Loucy (cell line): ENCODE measurements around the gene FRMD5.

ENCODE experiments used
- H2AFZ ChIP-seq: fragments of 200-600 bp; sonication (generic); 2 replicates; pipeline ENCODE4 v1.6.0; 2016; ENCODE audit warnings: antibody characterized with exemption, mild to moderate bottlenecking, low read length, moderate library complexity
- H3F3A ChIP-seq: fragments of 200-600 bp; 2 replicates; pipeline ENCODE4 v1.6.0; 2016; ENCODE audit warnings: antibody characterized with exemption, low read depth, mild to moderate bottlenecking
- H3K27me3 ChIP-seq: fragments of 200-600 bp; sonication (generic); 2 replicates; pipeline ENCODE4 v1.6.1; 2014; ENCODE audit warnings: low read length, mild to moderate bottlenecking; ENCODE audit not compliant: insufficient read depth, poor library complexity, severe bottlenecking
- H3K36me3 ChIP-seq: fragments of 200-600 bp; sonication (generic); 2 replicates; pipeline ENCODE4 v1.6.1; 2016; ENCODE audit warnings: low read length; ENCODE audit not compliant: insufficient read depth
- H3K4me1 ChIP-seq: fragments of 200-600 bp; sonication (generic); 2 replicates; pipeline ENCODE4 v1.5.1; 2014; ENCODE audit warnings: low read length, mild to moderate bottlenecking; ENCODE audit not compliant: insufficient read depth, poor library complexity, severe bottlenecking
- H3K4me2 ChIP-seq: fragments of 200-600 bp; sonication (generic); 2 replicates; pipeline ENCODE4 v1.6.0; 2014; ENCODE audit warnings: antibody characterized with exemption, low read length, low read depth, mild to moderate bottlenecking; ENCODE audit not compliant: poor library complexity, severe bottlenecking
- H3K4me3 ChIP-seq: fragments of 200-600 bp; sonication (generic); 2 replicates; pipeline ENCODE4 v1.5.1; 2014; ENCODE audit warnings: low read length, mild to moderate bottlenecking, mixed read lengths; ENCODE audit not compliant: poor library complexity, severe bottlenecking
- H3K79me2 ChIP-seq: fragments of 200-600 bp; sonication (generic); 2 replicates; pipeline ENCODE4 v1.6.1; 2014; ENCODE audit warnings: low read length; ENCODE audit not compliant: insufficient read depth
- H3K9ac ChIP-seq: fragments of 200-600 bp; sonication (generic); 2 replicates; pipeline ENCODE4 v1.6.0; 2014; ENCODE audit warnings: mild to moderate bottlenecking, low read depth, low read length, moderate library complexity; ENCODE audit not compliant: poor library complexity, severe bottlenecking
- H3K9me2 ChIP-seq: fragments of 200-600 bp; sonication (generic); replicated peaks from 2 replicates; pipeline ENCODE4 v1.6.1; 2016; ENCODE audit warnings: low read depth, low read length, mixed read lengths
- H3K9me3 ChIP-seq: fragments of 200-600 bp; sonication (generic); 2 replicates; pipeline ENCODE4 v1.6.1; 2014; ENCODE audit warnings: mild to moderate bottlenecking, antibody characterized with exemption, low read length, low read depth; ENCODE audit not compliant: insufficient read depth
- H4K20me1 ChIP-seq: fragments of 200-600 bp; sonication (generic); 2 replicates; pipeline ENCODE4 v1.6.0; 2014; ENCODE audit warnings: antibody characterized with exemption, low read length, mild to moderate bottlenecking; ENCODE audit not compliant: insufficient read depth, poor library complexity, severe bottlenecking
- CTCF ChIP-seq: fragments of 200-600 bp; sonication (generic); conservative IDR thresholded peaks from 2 replicates; pipeline ENCODE4 v1.5.1; 2014; ENCODE audit warnings: mild to moderate bottlenecking, antibody characterized with exemption, low read length
- EZH2phosphoT487 ChIP-seq: fragments of 200-600 bp; IDR thresholded peaks from 2 replicates; pipeline ENCODE4 v1.6.1; 2018; ENCODE audit warnings: antibody characterized with exemption, mild to moderate bottlenecking, moderate library complexity, borderline replicate concordance

The FRMD5 gene

GRCh38 chr15:43977072-43977884 lies 217.8 kb downstream of the FRMD5 start:
- peak overlapping the region; percentile 3 for H3K4me3 ChIP-seq
- H3K79me2 ChIP-seq: no peaks in the 10 kb centered on the region
- no peak overlapping the region for H2AFZ ChIP-seq
- H3F3A ChIP-seq: no peaks in the 10 kb centered on the region
- TF ChIP-seq EZH2phosphoT487 (no peak), CTCF (no peak)
- H3K36me3 ChIP-seq: no peaks in the 10 kb centered on the region
- H3K9ac ChIP-seq: no peak overlapping the region
- no peaks in the 10 kb centered on the region for H4K20me1 ChIP-seq
- H3K9me2 ChIP-seq: no peaks in the 10 kb centered on the region
- no peaks in the 10 kb centered on the region for H3K27me3 ChIP-seq
- H3K4me2 ChIP-seq: peak overlapping the region; percentile 49
- no peaks in the 10 kb centered on the region for H3K9me3 ChIP-seq
- peaks cover 33% of the 10 kb centered on the region for H3K4me1 ChIP-seq

- peak overlapping the region; percentile 21 for H3K4me2 ChIP-seq
Observed at GRCh38 chr15:43975770-43976169, 219.3 kb downstream of the FRMD5 start.

GRCh38 chr15:43975326-43975725 lies 219.7 kb downstream of the FRMD5 start:
- H3K4me3 ChIP-seq: no peak overlapping the region

More at GRCh38 chr15:43975770-43976169, 219.3 kb downstream of the FRMD5 start:
- Histone ChIP-seq H3K79me2 (no peaks in the 10 kb centered on the region), H3K9me3 (no peaks in the 10 kb centered on the region), H4K20me1 (no peaks in the 10 kb centered on the region), H3K4me3 (no peak overlapping the region), H3K36me3 (no peaks in the 10 kb centered on the region), H3K27me3 (no peaks in the 10 kb centered on the region), H3K9me2 (no peaks in the 10 kb centered on the region), H2AFZ (no peak overlapping the region), H3K9ac (no peak overlapping the region), H3K4me1 (peaks cover 33% of the 10 kb centered on the region), H3F3A (no peaks in the 10 kb centered on the region)
- no peak for TF ChIP-seq EZH2phosphoT487
- no peak for TF ChIP-seq CTCF

More at GRCh38 chr15:43975326-43975725, 219.7 kb downstream of the FRMD5 start:
- Histone ChIP-seq H3F3A (no peaks in the 10 kb centered on the region), H3K9me2 (no peaks in the 10 kb centered on the region), H3K9ac (no peak overlapping the region), H3K79me2 (no peaks in the 10 kb centered on the region), H3K4me2 (peak overlapping the region; percentile 21), H4K20me1 (no peaks in the 10 kb centered on the region), H2AFZ (no peak overlapping the region), H3K4me1 (peaks cover 33% of the 10 kb centered on the region), H3K27me3 (no peaks in the 10 kb centered on the region), H3K36me3 (no peaks in the 10 kb centered on the region), H3K9me3 (no peaks in the 10 kb centered on the region)
- TF ChIP-seq EZH2phosphoT487 (no peak), CTCF (no peak)
